Activated T-helper 1 cell treated with anti-CD3 and anti-CD28 coated beads, Interleukin-12 subunit alpha, Interleukin-12 subunit beta, Interleukin-2, Interleukin-4 antibody, amounts not matched to agents 30 ng/mL and 10 ng/mL and 1 ng/mL, durations not matched to agents 14 hours and 24 hours and 36 hours (primary cell): ENCODE data around the gene OR2AG1. TPM values are rescaled to one million over a fixed set of nuclear protein-coding genes. Genes with fewer than 3 reads are reported as not detected.

Source experiments
- DNase-seq: peaks from one replicate; pipeline ENCODE4 v3.0.0; 2021; ENCODE audit warnings: low spot score
- H3K27ac Mint-ChIP-seq: one replicate; pipeline ENCODE4 v1.8.0; 2021; ENCODE audit warnings: mild to moderate bottlenecking, mixed read lengths
- H3K27me3 Mint-ChIP-seq: one replicate; pipeline ENCODE4 v1.8.0; 2022; ENCODE audit warnings: mild to moderate bottlenecking, moderate library complexity, mixed read lengths; ENCODE audit not compliant: insufficient read depth
- H3K36me3 Mint-ChIP-seq: one replicate; pipeline ENCODE4 v1.8.0; 2021; ENCODE audit warnings: low read depth, mixed read lengths
- H3K4me1 Mint-ChIP-seq: one replicate; pipeline ENCODE4 v1.8.0; 2021; ENCODE audit warnings: low read depth, mixed read lengths
- H3K4me3 Mint-ChIP-seq: one replicate; pipeline ENCODE4 v1.8.0; 2021; ENCODE audit warnings: mild to moderate bottlenecking, moderate library complexity, mixed read lengths
- H3K9me3 Mint-ChIP-seq: one replicate; pipeline ENCODE4 v1.8.0; 2021; ENCODE audit warnings: mixed read lengths
- intact Hi-C: fragments of 100-400 bp; cut with micrococcal nuclease; formaldehyde crosslinking; loops from one replicate; pipeline ENCODE4 v1.15.1; 2024
- total RNA-seq: library from RNA; stranded (reverse); gene quantifications from 2 replicates; pipeline ENCODE4 v1.2.3, GENCODE V29; 2022

The OR2AG1 gene
- total RNA-seq, 1 donor from 2014 or later: not detected

DNA sequence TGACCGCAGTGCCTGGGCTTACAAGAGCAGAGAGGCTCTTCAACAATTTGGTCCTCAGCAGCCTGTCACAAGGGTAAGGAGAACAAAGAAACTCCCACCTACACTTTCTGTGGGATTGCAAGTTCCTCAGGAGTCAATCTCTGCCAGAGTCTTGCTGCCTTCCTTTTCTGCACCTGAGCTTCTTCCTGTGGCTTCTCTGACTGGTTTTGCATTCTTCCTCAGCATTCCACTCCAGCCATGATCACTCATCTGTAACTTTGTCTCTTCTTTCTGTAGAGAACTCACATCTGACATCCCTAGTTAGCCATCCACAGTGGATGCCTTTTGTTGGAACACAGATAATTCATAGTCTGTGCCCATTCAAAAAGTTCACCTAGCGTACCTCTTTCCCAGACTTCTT is 30.8 kb downstream of the OR2AG1 start:
- no peaks in the 10 kb centered on the region for H3K4me1 Mint-ChIP-seq
- no peak overlapping the region for H3K4me3 Mint-ChIP-seq
- DNase-seq: no peak
- H3K36me3 Mint-ChIP-seq: no peaks in the 10 kb centered on the region
- intact Hi-C loops: loop anchor here (5.0 to 10.0 kb wide), 3 partner anchors 461 to 879 kb away; no protein-coding TSS in a partner anchor
- peaks cover 13% of the 10 kb centered on the region for H3K27me3 Mint-ChIP-seq
- H3K27ac Mint-ChIP-seq: no peak overlapping the region
- no peaks in the 10 kb centered on the region for H3K9me3 Mint-ChIP-seq

DNA sequence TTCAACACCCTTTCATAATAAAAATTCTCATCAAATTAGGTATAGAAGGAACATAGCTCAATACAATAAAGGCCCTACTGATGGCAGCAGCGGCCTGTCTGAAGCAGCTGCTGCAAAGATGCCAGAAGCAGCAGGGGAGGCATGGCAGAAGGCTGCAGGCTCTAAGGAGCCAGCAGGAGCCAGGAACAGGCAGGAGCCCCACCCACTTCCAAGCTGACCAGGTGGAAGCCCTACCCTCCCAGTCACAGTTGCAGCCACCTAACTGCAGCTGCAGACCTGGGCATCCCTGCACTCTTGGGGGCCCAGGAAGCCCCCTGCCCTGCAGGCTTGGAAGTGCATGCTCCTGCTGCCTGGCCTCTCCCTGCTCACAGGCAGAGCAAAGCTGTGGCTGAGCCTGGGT is 34.9 kb downstream of the OR2AG1 start:
- H3K4me1 Mint-ChIP-seq: no peaks in the 10 kb centered on the region
- no peaks in the 10 kb centered on the region for H3K36me3 Mint-ChIP-seq
- H3K4me3 Mint-ChIP-seq: no peak overlapping the region
- H3K27me3 Mint-ChIP-seq: peaks cover 7% of the 10 kb centered on the region
- H3K27ac Mint-ChIP-seq: no peak overlapping the region
- intact Hi-C loops: loop anchor here (10.0 kb wide), 1 partner anchor 457 kb away; no protein-coding TSS in a partner anchor
- H3K9me3 Mint-ChIP-seq: no peaks in the 10 kb centered on the region
- no peak for DNase-seq

DNA sequence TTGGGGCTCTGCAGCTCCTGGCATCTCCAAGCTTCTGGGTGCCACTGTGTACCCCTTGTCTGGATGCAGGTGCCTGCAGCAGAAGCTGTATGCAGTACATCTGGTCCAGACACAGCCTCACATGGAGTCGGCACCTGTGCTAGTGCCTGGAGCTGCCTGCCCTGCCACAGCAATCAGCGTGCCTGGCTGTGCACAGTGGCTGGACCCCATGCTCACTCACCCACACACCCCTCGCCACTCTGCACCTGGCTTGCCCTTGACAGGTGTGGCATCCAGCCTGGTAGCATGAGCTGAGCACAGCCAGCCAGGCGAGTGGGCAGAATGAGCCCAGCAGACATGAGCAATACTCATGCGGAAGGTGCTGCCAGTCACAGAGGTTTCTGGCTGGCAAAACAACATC is 36.1 kb downstream of the OR2AG1 start:
- H3K4me3 Mint-ChIP-seq: no peak overlapping the region
- H3K27ac Mint-ChIP-seq: no peak overlapping the region
- intact Hi-C loops: loop anchor here (10.0 kb wide), 1 partner anchor 456 kb away; no protein-coding TSS in a partner anchor
- peaks cover 8% of the 10 kb centered on the region for H3K27me3 Mint-ChIP-seq
- no peak for DNase-seq
- H3K36me3 Mint-ChIP-seq: no peaks in the 10 kb centered on the region
- H3K4me1 Mint-ChIP-seq: no peaks in the 10 kb centered on the region
- no peaks in the 10 kb centered on the region for H3K9me3 Mint-ChIP-seq

DNA sequence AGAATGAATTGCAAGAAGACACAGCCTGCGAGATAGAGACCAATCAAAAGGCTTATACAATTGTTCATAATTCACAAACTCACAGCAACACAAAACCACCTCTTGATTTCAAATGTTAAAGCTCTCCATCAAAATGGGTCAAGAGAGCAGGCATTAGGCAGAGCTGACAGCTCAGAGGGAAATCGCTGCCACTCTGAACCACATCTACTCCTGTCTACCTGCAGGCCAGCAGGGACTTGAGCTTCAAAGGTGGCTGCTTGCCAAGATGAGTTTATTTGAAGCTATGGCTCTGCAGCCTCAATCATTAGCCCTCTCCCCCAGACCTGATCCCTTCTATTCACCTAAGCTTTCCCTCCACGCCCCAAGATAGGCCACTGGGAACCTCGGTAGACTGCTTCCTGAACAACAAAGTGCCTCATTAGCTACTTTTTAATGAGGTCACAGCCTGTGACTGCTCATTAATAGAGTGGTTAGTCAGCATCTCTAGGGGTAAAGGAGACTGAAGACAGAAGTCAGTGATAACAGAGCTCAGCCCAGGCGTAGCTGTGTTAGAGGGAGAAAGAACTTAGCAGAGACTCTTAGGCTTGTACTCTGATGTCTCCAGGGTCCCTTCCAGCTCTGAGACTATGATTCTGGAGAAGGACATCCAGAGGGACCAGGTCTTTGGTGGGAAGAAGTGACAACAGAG is 41.5 kb downstream of the OR2AG1 start:
- Mint-ChIP-seq H3K4me3 (no peak overlapping the region), H3K27ac (no peak overlapping the region), H3K36me3 (no peaks in the 10 kb centered on the region), H3K4me1 (no peaks in the 10 kb centered on the region), H3K9me3 (no peaks in the 10 kb centered on the region), H3K27me3 (peaks cover 12% of the 10 kb centered on the region)
- DNase-seq: no peak
- intact Hi-C loops: no loop called here

DNA sequence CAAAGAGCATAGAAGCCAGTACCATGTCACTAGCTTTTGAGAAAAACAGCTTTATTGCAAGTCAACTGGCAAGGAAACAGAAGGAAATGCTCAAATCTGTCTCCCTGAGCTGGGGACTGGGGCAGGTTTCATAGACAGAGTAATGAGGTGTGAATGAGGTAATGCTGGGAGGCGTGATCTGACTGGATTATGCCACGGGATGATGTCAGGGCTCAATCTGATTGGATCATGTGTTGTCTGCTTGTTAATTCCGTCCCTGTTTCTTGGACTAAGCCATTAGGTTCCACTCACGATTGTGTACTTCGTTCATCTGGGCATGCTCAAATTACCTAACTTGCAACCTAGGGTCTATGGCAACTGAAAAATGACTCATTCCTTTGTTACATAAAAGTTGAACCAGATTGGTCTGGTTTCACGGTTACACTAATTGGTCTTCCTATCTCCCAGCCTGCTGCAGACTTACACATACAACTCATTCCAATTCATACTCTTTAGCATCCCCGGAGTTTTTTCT is 42.5 kb downstream of the OR2AG1 start:
- H3K9me3 Mint-ChIP-seq: no peaks in the 10 kb centered on the region
- H3K4me3 Mint-ChIP-seq: no peak overlapping the region
- no peak overlapping the region for H3K27ac Mint-ChIP-seq
- intact Hi-C loops: no loop called here
- peaks cover 10% of the 10 kb centered on the region for H3K27me3 Mint-ChIP-seq
- H3K4me1 Mint-ChIP-seq: no peaks in the 10 kb centered on the region
- H3K36me3 Mint-ChIP-seq: no peaks in the 10 kb centered on the region
- DNase-seq: no peak

DNA sequence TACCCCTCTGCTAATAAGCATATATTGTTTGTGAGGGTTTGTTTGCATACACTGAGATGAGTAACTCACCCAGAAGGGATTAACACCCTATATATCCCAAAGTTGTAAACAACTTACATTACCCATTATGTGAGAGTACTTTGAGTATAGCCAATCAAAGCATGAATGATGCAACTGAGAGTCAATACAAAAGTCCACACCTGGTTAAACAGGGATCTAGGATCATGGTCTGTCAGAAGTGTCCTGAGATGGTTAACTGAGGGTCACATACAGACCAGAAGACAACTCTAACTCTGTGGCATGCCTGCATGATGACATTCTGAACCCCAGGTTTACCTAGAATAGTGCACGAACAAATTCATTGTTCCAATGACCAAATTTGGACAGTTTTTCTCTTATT is 45.3 kb downstream of the OR2AG1 start:
- Mint-ChIP-seq H3K9me3 (no peaks in the 10 kb centered on the region), H3K4me3 (no peak overlapping the region), H3K27me3 (peaks cover 5% of the 10 kb centered on the region), H3K36me3 (no peaks in the 10 kb centered on the region), H3K27ac (no peak overlapping the region), H3K4me1 (no peaks in the 10 kb centered on the region)
- intact Hi-C loops: no loop called here
- no peak for DNase-seq

DNA sequence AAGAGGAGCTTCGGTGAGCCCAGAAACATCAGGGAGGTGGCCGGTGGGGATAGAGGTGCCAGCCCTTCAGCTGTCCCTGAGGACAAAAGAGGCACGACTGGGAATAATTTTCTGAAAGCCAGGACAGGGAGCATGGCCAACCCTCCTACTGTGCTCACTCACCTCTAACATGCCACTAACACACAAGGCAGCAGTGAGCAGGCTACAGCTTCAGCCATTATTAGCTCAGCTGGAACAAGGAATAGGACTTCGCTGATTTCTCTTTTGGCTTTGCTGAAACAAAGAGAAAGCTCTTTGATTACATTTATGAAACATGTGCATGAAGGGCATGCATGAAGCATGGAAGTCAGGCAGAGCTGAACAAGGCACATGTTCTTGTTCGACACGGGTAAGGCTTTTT is 50.5 kb downstream of the OR2AG1 start:
- DNase-seq: no peak
- peaks cover 8% of the 10 kb centered on the region for H3K27me3 Mint-ChIP-seq
- no peaks in the 10 kb centered on the region for H3K9me3 Mint-ChIP-seq
- H3K27ac Mint-ChIP-seq: no peak overlapping the region
- no peaks in the 10 kb centered on the region for H3K36me3 Mint-ChIP-seq
- H3K4me1 Mint-ChIP-seq: no peaks in the 10 kb centered on the region
- intact Hi-C loops: no loop called here
- H3K4me3 Mint-ChIP-seq: no peak overlapping the region

DNA sequence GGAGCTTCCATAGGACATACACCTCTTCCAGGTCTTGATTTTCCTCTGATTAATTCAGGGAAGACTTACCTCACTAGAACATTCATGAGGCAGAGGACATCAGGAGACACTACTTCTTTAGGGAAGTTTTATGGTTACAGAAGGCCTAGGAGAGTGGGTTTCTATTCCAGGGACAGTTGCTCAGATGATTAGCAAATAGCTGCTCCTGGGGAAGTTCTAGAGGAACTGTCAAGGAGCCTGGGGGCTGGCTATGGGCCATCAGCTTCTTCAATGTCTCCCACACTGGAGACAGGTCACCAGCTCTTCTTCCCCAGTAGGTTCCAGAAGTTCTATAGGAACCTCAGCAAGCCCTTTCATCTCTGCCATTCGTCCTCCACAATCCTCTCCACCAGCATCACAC is 51.2 kb downstream of the OR2AG1 start:
- Mint-ChIP-seq H3K4me1 (no peaks in the 10 kb centered on the region), H3K27me3 (peaks cover 6% of the 10 kb centered on the region), H3K4me3 (no peak overlapping the region), H3K27ac (no peak overlapping the region), H3K9me3 (no peaks in the 10 kb centered on the region), H3K36me3 (no peaks in the 10 kb centered on the region)
- intact Hi-C loops: no loop called here
- DNase-seq: no peak

Other genes with a start within 250 kb of the OR2AG1 start
- gene RRP8, start 179.4 kb upstream of the OR2AG1 start, total RNA-seq: 38.8 and 40.5 TPM in 2 replicates
- 90.1 and 97.5 TPM in 2 replicates for gene ILK, start 179.2 kb upstream of the OR2AG1 start, total RNA-seq
- 155 and 166 TPM in 2 replicates for gene TAF10, start 170.8 kb upstream of the OR2AG1 start, total RNA-seq
- gene TPP1, start 163.6 kb upstream of the OR2AG1 start, total RNA-seq: 38.4 and 40.3 TPM in 2 replicates
- gene DCHS1, start 127.2 kb upstream of the OR2AG1 start, total RNA-seq: 0.24 and 0.39 TPM in 2 replicates
- 121 and 132 TPM in 2 replicates for gene MRPL17, start 99.7 kb upstream of the OR2AG1 start, total RNA-seq
- 0.23 and 0.47 TPM in 2 replicates for gene OR2AG2, start 11.0 kb upstream of the OR2AG1 start, total RNA-seq
- 0.31 and 0.47 TPM in 2 replicates for gene OR6A2, start 16.7 kb downstream of the OR2AG1 start, total RNA-seq
- gene OR10A5, start 62.7 kb downstream of the OR2AG1 start, total RNA-seq: not detected in 2 replicates
- not detected in 2 replicates for gene OR10A2, start 80.0 kb downstream of the OR2AG1 start, total RNA-seq
- gene OR10A4, start 93.6 kb downstream of the OR2AG1 start, total RNA-seq: not detected in 2 replicates
- 0.34 and 0.56 TPM in 2 replicates for gene OR2D2, start 109.5 kb downstream of the OR2AG1 start, total RNA-seq
- not detected in 2 replicates for gene OR2D3, start 138.0 kb downstream of the OR2AG1 start, total RNA-seq
- 1.8 and 2.1 TPM in 2 replicates for gene ZNF215, start 143.4 kb downstream of the OR2AG1 start, total RNA-seq
- gene ZNF214, start 237.3 kb downstream of the OR2AG1 start, total RNA-seq: not detected in 2 replicates
- 0.05 and 0.10 TPM in 2 replicates for gene NLRP14, start 237.5 kb downstream of the OR2AG1 start, total RNA-seq